Lower leg skin (tissue), 4 donors: Measurements from ENCODE around the gene ELL. TPM values are rescaled to one million over a fixed set of nuclear protein-coding genes. Genes with fewer than 3 reads are reported as not detected.

Source experiments
- DNase-seq, 2 donors: peaks; one replicate each; pipeline ENCODE4 v3.0.0-alpha.2; 2019; ENCODE audit warnings: low spot score in 2 of 2
- H3K4me3 ChIP-seq: fragments of 200-600 bp; sonication (generic); 2 replicates; pipeline ENCODE4 v1.5.1; 2017; ENCODE audit warnings: mild to moderate bottlenecking, low read depth; ENCODE audit not compliant: poor library complexity, severe bottlenecking
- POLR2A ChIP-seq, 2 donors: fragments of 450-650 bp; IDR thresholded peaks; one replicate each; pipeline ENCODE4 v1.6.1; 2016 to 2017; ENCODE audit warnings: antibody characterized with exemption in 2 of 2, mild to moderate bottlenecking in 1 of 2, moderate library complexity in 1 of 2
- WGBS, 2 donors: methylation state at CpG; one replicate each; pipeline ENCODE4 v1.1.5; 2018; 5-methylcytosine and 5-hydroxymethylcytosine counted together
- intact Hi-C: fragments of 100-400 bp; cut with DNase I; formaldehyde crosslinking; loops from one replicate; pipeline ENCODE4 v1.15.0; 2023; ENCODE audit warnings: low total_unique reads
- total RNA-seq, 4 donors: library from RNA; depleted of rRNA; stranded (reverse); fragments of >200 nt; gene quantifications; one replicate each; pipeline ENCODE4 v1.1.0, GENCODE V29; 2016
- TF ChIP-seq, protein P1 (sequence below), 3 donors: fragments of 450-650 bp; IDR thresholded peaks; one replicate each; pipeline ENCODE4 v1.5.1; 2016; ENCODE audit warnings: antibody characterized with exemption in 3 of 3, mild to moderate bottlenecking in 3 of 3, moderate library complexity in 2 of 3

ELL gene
- total RNA-seq, 4 donors from 2014 or later = 21.5 to 37.9 (median 24.8) TPM

DNA sequence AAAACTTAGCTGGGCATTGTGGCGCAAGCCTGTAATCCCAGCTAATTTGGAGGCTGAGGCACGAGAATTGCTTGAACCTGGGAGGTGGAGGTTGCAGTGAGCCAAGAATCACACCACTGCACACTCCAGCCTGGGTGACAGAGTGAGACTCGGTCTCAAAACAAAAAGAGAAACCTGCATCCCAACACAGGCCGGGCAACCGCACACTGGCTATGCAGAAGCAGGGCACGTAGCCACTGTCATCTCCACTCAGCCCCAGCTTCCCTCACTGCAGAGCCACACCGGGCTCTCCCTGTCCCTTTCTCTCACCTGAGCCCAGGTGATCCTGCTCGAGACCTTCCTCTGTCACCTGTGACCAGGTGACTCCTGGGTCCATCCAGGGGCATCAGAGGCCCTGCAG lies 11.7 kb downstream of the ELL start:
- TF ChIP-seq POLR2A (IDR thresholded peaks at IDR 0.05) = no peak
- TF ChIP-seq, protein P1, sequence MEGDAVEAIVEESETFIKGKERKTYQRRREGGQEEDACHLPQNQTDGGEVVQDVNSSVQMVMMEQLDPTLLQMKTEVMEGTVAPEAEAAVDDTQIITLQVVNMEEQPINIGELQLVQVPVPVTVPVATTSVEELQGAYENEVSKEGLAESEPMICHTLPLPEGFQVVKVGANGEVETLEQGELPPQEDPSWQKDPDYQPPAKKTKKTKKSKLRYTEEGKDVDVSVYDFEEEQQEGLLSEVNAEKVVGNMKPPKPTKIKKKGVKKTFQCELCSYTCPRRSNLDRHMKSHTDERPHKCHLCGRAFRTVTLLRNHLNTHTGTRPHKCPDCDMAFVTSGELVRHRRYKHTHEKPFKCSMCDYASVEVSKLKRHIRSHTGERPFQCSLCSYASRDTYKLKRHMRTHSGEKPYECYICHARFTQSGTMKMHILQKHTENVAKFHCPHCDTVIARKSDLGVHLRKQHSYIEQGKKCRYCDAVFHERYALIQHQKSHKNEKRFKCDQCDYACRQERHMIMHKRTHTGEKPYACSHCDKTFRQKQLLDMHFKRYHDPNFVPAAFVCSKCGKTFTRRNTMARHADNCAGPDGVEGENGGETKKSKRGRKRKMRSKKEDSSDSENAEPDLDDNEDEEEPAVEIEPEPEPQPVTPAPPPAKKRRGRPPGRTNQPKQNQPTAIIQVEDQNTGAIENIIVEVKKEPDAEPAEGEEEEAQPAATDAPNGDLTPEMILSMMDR (IDR thresholded peaks at IDR 0.05) = no peak
- DNase-seq = no peak
- intact Hi-C loops = no loop called here
- no peak overlapping the region for H3K4me3 ChIP-seq
- 94 to 96% methylated on average over 8 of the region's 8 CpGs for WGBS, 2 donors

DNA sequence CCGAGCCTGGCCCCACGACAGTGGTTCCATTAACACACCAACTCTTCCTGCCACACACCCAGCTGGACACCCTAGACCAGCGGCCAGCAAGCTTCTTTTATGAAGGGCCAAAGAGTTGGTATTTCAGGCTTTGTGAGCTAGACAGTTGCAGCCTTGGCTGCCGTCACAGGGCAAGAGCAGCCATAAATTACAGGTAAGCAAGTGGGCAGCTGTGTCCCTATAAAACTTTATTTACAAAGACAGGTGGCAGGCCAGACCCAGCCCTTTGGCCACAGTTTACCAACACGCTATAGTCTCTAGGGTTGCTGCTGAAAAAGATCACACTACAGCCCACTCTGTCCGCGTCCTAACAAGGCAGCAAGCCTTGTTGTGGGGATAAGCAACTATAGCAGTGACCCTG lies 13.3 kb downstream of the ELL start:
- no peak for DNase-seq
- 94 to 95% methylated on average over 7 of the region's 7 CpGs for WGBS, 2 donors
- H3K4me3 ChIP-seq = no peak overlapping the region
- intact Hi-C loops = no loop called here
- TF ChIP-seq, protein P1 (IDR thresholded peaks at IDR 0.05) = no peak
- no peak for TF ChIP-seq POLR2A (IDR thresholded peaks at IDR 0.05)

DNA sequence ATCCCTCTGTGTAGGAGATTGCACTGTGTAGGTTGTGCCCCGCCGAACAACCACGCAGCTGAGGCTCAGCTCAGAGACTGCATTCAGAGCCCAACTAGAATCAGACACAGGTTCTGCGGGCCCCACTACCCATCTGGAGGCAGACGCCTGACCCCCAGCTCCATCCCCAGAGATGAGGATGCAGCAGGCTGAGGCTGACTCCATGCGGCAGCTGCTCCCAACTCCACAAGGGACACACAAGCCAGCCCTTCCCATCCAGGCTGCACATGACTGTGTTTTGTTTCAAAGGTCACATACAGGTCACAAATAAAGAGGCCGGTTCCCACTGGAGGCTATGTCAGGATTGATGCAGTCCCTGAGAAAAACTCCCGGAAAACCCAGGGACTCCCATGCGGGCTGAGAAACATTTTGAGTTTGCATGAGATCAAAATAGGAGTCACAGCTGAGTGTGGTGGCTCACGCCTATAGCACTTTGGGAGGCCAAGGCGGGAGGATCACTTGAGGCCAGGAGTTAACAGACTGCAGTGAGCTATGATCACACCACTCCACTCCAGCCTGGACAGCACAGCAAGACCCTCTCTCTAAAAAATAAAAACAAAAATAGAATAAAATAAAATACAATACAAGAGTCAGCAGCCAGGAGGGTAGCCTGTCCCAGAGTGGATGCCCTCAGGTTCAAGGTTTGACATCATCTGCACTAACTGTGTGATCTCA lies 14.0 kb downstream of the ELL start:
- intact Hi-C loops = no loop called here
- WGBS, 2 donors = 68 to 82% methylated on average over 11 of the region's 11 CpGs
- TF ChIP-seq, protein P1 (IDR thresholded peaks at IDR 0.05) = no peak
- TF ChIP-seq POLR2A (IDR thresholded peaks at IDR 0.05) = no peak
- no peak overlapping the region for H3K4me3 ChIP-seq
- DNase-seq = no peak

DNA sequence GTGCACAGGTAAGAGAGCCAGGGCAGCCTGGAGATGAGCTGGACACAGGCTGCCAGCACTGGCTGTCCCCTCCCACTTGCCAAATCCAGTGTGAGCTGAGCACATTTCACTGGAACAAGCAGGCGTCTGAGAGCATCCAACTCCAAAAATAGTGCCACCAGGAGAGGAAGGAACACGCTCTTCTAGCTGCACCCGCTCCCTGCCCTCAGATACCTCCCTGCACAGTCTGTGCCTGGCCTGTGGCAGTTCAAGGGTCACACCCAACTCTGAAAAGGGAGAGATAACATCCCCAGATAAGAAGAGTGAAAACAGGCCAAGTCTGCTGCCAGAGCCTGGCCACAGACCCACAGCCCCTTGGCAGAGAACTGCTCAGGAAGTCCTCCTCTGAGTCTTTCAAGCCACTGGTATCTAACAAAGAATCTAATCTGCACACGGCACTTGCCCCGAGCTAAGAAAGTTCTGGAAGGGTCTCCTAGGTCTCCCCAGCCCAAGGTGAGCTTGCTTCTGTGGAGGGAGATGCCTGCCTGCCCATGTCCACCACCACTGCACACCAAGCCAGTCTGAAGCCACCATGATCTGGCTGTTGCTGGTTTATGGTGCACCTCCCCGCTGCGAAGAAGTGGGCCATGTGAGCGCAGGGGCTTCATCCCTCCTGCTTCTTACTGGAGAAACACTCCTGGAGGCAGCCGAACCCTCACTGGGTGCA lies 14.7 kb downstream of the ELL start:
- H3K4me3 ChIP-seq = no peak overlapping the region
- no peak for DNase-seq
- 42 to 46% methylated on average over 9 of the region's 9 CpGs for WGBS, 2 donors
- intact Hi-C loops = no loop called here
- TF ChIP-seq, protein P1 (IDR thresholded peaks at IDR 0.05) = no peak
- no peak for TF ChIP-seq POLR2A (IDR thresholded peaks at IDR 0.05)

DNA sequence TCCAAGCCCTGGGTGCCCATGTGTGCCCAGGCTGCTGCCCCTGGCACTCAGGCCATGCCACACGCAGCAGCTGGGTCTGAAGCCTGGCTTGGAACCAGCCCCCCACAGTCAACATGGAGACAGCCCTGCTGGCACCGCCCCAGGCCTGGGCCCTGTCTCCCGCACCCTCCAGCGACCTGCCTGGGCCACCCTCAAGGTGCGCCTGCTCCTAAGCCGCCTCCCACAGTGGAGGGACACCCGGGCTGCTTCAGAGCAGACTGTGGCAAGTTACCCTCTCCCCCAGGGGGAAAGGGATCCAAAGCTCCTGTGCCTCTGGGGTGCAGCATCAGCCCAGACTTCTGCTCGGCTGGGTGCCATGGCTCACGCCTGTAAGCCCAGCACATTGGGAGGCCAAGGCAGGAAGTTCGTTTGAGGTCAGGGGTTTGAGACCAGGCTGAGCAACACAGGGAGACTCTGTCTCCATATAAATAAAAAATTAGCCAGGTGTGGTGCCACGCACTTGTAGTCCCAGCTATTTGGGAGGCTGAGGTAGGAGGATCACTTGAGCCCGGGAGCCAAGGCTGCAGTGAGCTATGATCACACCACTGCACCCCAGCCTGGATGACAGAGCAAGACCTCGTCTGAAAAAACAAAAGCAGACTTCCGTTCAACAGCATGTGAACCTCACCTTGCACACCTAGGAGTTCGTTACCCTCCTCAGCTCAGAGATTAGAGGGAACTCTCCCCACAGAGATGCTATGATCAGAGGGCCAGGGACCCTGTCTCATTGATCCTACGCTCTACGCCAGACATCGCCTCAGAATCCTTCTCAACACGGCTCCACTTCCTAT lies 15.6 kb downstream of the ELL start:
- no peak for TF ChIP-seq POLR2A (IDR thresholded peaks at IDR 0.05)
- TF ChIP-seq, protein P1 (IDR thresholded peaks at IDR 0.05) = no peak
- DNase-seq = no peak
- intact Hi-C loops = no loop called here
- H3K4me3 ChIP-seq = no peak overlapping the region
- WGBS, 2 donors = 67 to 71% methylated on average over 11 to 17 of the region's 19 CpGs
